ENCODE measurements around the gene GSAP. TPM values are rescaled to one million over a fixed set of nuclear protein-coding genes. Genes with fewer than 3 reads are reported as not detected.
"Not testable (repeated sequence)": the region's sequence is repeated elsewhere in the genome, so short reads cannot be mapped to it uniquely, and the experiment has no call there.

The GSAP gene
- polyA plus RNA-seq: 1 to 10 TPM; 3.6 to 6.6 (median 5.9) TPM

DNA sequence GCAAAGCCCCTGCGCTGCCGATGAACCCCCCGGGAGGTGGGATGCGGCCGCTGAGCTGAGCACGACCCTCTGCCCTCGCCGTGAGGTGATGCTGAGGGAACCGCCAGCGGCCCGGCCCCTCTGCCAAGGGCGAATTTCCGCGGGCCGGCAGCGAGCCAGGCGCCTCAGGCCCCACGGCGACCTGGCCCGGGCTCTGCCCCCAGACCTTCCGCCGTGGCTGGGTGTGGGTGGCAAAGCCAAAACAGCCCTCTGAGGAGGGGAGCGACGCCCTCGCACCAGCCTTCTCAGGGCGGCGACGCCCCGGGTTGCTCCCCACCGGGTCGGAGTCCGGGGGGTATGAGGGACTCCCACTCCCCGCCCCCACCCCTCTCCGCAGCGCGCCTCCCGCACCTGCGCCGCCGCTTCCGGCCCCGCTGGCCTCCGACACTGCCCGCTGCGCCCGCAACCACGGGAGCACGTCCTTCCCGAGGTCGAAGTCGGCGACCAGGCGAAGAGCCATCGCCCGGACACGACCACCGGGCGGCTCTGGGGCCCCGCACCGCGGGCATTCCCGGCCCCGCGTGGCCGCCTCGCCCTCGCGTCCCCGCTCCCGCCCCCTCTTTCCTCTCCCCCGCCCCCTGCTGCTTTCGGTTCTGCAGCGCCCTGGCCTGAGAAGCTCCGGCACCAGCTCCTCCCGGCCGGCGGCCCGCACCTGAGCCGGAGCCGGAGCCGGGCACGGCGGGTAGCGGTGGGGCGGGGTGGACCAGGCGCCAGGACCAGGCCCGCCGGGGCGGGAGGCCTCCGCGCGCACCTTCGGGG lies at the start of gene GSAP:
Gene GSAP, minus strand, starts transcription at position 527 of the 798 bp plus-strand sequence. Its CDS starts 28 bp downstream, at position 499.
- WGBS, 3 donors: 0 to 1% (median 1%) methylated on average over 51 to 93 of the region's 93 CpGs

GRCh38 chr7:77465256-77465655 lies 49.1 kb upstream of the GSAP start:
- 91 to 97% (median 94%) methylated on average over 1 of the region's 1 CpG for WGBS, 3 donors
- H3K27ac ChIP-seq (ENCODE audit: low read depth, low read length): no peak overlapping the region

More for the DNA sequence above, at the start of gene GSAP:
- H3K27ac ChIP-seq (ENCODE audit: low read depth, low read length): no peak within 1 kb of the TSS

DNA sequence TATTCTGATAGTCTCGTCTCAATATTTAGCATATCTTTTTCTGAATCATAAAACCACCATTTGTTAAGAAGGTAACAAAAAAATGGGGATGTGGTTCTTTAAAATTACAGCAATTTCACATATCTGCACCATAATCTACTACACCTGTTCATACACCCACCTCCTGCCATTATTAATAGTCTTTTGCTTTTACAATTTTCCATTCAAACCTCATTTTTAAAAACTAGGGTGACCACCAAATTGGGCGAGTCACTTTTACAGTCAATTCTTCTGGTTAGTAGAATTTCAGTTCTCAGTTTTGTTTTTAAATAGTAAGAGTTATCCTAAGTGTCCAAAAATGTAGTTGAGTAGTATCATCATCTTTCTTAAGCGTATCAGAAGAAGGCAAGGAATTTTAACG lies 48.4 kb upstream of the GSAP start:
- WGBS, 3 donors: 89 to 94% (median 94%) methylated on average over 4 of the region's 4 CpGs
- H3K27ac ChIP-seq (ENCODE audit: low read depth, low read length): no peak overlapping the region

- WGBS, 3 donors: 61 to 91% (median 67%) methylated on average over 6 of the region's 6 CpGs
- not testable (repeated sequence) for H3K27ac ChIP-seq (ENCODE audit: low read depth, low read length)
These were observed 47.5 kb upstream of the GSAP start for GRCh38 chr7:77463632-77464031.

DNA sequence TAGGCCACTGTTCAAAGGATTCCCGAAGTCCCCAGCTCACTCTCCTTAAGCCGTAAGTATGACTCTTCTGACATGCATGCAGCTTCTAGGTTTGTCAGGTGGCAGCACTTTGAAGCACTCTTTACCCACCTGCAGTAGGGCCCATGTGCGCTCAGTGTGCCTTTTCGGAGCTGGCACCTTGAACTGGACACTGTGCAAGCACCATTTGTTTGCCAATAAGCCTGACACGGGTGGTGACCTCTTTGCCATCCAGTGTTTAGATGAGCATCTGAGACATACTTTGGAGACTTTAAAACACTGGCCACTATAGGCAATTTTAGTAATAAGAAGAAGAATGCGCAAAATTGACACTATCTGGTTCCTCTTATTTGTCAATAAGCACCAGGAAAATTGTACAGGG lies 45.7 kb upstream of the GSAP start:
- WGBS, 3 donors: 90 to 94% (median 93%) methylated on average over 6 of the region's 6 CpGs
- no peak overlapping the region for H3K27ac ChIP-seq (ENCODE audit: low read depth, low read length)

GRCh38 chr7:77461246-77461645 lies 45.1 kb upstream of the GSAP start:
- H3K27ac ChIP-seq (ENCODE audit: low read depth, low read length): no peak overlapping the region
- WGBS, 3 donors: 71 to 88% (median 82%) methylated on average over 3 of the region's 3 CpGs

DNA sequence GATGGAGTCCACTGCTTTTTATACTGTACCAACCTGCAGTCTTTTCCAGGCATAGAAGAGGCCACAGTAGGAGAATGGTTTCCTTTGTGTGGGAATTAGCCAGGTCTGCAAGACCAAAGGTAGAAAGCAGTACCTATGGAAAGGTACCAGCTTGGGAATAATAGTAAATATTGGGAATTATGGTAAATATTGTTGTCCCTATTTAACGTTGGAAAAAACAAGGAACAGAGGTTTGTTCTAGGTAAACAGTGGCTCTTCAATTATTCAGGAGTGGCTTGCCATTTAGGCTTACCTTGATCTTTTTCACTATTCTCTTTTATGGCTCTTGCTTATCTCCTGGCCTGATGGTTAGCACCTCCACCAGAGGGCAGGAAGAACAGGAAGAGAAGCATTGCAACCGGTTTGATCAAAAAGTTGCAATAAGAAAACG lies 43.9 kb upstream of the GSAP start:
- H3K27ac ChIP-seq (ENCODE audit: low read depth, low read length): no peak overlapping the region

GRCh38 chr7:77459311-77459726 lies 43.2 kb upstream of the GSAP start:
- H3K27ac ChIP-seq (ENCODE audit: low read depth, low read length): no peak overlapping the region

More for the DNA sequence above, 43.9 kb upstream of the GSAP start:
- 30 to 34% (median 31%) methylated on average over 3 of the region's 3 CpGs for WGBS, 3 donors

DNA sequence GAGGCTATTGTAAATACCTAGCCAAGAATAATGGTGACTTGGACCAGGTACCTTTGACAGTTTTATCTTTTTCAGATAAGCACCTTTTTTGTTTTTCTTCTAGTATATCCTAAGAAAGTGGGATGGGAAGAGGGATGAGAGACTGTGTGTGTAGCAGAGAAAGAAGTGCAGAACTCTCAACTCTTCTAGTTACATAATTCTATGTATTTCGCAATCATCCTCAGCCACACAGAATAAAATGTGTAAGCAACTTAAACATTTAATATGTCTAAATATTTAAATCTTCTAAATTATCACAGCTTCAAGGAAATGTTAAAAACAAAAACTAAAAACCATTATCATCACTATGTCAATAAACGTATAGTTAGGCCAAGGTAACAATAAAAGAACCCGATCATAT lies 42.6 kb upstream of the GSAP start:
- WGBS, 3 donors: 88 to 91% (median 90%) methylated on average over 3 of the region's 3 CpGs
- no peak overlapping the region for H3K27ac ChIP-seq (ENCODE audit: low read depth, low read length)

More at GRCh38 chr7:77459311-77459726, 43.2 kb upstream of the GSAP start:
- 74 to 97% (median 94%) methylated on average over 2 of the region's 2 CpGs for WGBS, 3 donors

- WGBS, 3 donors: 53 to 77% (median 75%) methylated on average over 4 of the region's 4 CpGs
These were observed 41.6 kb upstream of the GSAP start for GRCh38 chr7:77457779-77458178.

GRCh38 chr7:77456696-77457095 lies 40.5 kb upstream of the GSAP start:
- WGBS, 3 donors: 45 to 75% (median 49%) methylated on average over 4 of the region's 4 CpGs
- no peak overlapping the region for H3K27ac ChIP-seq (ENCODE audit: low read depth, low read length)

More at GRCh38 chr7:77457779-77458178, 41.6 kb upstream of the GSAP start:
- H3K27ac ChIP-seq (ENCODE audit: low read depth, low read length): no peak overlapping the region

- H3K27ac ChIP-seq (ENCODE audit: low read depth, low read length): no peak overlapping the region
- WGBS, 3 donors: 75 to 89% (median 85%) methylated on average over 3 of the region's 3 CpGs
These were observed 39.2 kb upstream of the GSAP start for GRCh38 chr7:77455321-77455720.

GRCh38 chr7:77454802-77455201 lies 38.7 kb upstream of the GSAP start:
- H3K27ac ChIP-seq (ENCODE audit: low read depth, low read length): no peak overlapping the region
- WGBS, 3 donors: 93 to 97% (median 95%) methylated on average over 4 of the region's 4 CpGs

- WGBS, 3 donors: 7 to 18% (median 9%) methylated on average over 2 of the region's 2 CpGs
- H3K27ac ChIP-seq (ENCODE audit: low read depth, low read length): no peak overlapping the region
These were observed 37.4 kb upstream of the GSAP start for GRCh38 chr7:77453531-77453930.

DNA sequence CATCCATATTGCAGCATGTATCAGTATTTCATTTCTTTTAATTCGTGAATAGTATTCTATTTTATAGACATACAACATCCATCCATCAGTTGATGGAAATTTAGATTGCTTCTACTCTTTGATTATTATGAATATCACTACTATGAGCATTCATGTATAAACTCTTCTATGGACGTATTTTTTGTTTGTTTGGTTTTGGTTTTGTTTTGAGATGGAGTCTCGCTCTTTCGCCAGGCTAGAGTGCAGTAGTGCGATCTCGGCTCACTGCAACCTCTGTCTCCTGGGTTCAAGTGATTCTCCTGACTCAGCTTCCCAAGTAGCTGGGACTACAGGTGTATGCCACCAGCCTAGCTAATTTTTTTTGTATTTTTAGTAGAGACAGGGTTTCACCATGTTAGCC lies 35.8 kb upstream of the GSAP start:
- not testable (repeated sequence) for H3K27ac ChIP-seq (ENCODE audit: low read depth, low read length)
- WGBS, 3 donors: 91 to 98% (median 94%) methylated on average over 6 of the region's 6 CpGs

DNA sequence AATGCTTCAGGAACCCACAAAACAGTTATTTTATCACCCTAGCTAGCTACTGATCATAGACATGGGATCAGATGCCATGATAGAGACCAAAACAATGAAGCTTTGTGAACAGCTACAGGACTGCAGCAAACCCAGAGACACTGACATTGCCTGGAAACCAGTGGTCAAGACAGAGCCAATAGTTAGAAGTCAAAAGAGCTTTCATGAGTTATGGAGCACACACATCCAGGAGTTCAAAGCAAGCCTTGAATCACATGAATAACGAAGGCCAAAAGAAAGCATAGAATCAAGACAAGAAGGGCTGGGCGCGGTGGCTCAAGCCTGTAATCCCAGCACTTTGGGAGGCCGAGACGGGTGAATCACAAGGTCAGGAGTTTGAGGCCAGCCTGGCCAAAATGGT lies 34.5 kb upstream of the GSAP start:
- 93 to 96% (median 94%) methylated on average over 5 of the region's 5 CpGs for WGBS, 3 donors
- H3K27ac ChIP-seq (ENCODE audit: low read depth, low read length): no peak overlapping the region

GRCh38 chr7:77450054-77450453 lies 33.9 kb upstream of the GSAP start:
- WGBS, 3 donors: 70 to 85% (median 78%) methylated on average over 1 of the region's 1 CpG
- H3K27ac ChIP-seq (ENCODE audit: low read depth, low read length): no peak overlapping the region

DNA sequence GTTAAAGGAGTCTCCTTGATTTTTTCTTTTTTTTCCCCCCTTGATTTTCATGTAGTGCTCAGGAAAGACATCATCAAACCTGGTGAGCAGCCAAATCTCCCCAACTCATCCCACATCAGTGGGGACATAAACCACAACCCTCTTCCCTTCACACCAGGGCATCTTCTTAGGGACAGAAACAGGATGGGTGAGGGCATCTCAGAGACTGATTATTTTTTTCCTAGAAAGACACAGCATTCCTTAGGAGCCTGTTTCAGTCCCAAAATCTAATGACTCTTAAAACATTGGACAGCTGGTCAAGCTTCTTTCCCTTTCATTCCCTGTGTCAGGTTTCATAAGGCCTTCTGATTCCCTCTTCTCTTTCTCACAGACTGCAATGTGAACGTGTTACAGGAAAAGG lies 31.5 kb upstream of the GSAP start:
- H3K27ac ChIP-seq (ENCODE audit: low read depth, low read length): no peak overlapping the region
- WGBS, 3 donors: 39 to 83% (median 77%) methylated on average over 1 of the region's 1 CpG

GRCh38 chr7:77444123-77444522 lies 28.0 kb upstream of the GSAP start:
- WGBS, 3 donors: 24 to 75% (median 60%) methylated on average over 1 of the region's 1 CpG
- no peak overlapping the region for H3K27ac ChIP-seq (ENCODE audit: low read depth, low read length)

- WGBS, 3 donors: 63 to 96% (median 79%) methylated on average over 2 of the region's 2 CpGs
- no peak overlapping the region for H3K27ac ChIP-seq (ENCODE audit: low read depth, low read length)
These were observed 26.9 kb upstream of the GSAP start for GRCh38 chr7:77443042-77443441.
